GM21447 (cell line): ENCODE results near the gene RPL27A.
"Not testable (repeated sequence)": the region's sequence is repeated elsewhere in the genome, so short reads cannot be mapped to it uniquely, and the experiment has no call there.

Source experiments
- ATAC-seq: cut with Tn5 transposase; IDR thresholded peaks from one replicate; pipeline ENCODE4 v1.9.1; 2021; ENCODE audit not compliant: unreplicated experiment

The RPL27A gene

DNA sequence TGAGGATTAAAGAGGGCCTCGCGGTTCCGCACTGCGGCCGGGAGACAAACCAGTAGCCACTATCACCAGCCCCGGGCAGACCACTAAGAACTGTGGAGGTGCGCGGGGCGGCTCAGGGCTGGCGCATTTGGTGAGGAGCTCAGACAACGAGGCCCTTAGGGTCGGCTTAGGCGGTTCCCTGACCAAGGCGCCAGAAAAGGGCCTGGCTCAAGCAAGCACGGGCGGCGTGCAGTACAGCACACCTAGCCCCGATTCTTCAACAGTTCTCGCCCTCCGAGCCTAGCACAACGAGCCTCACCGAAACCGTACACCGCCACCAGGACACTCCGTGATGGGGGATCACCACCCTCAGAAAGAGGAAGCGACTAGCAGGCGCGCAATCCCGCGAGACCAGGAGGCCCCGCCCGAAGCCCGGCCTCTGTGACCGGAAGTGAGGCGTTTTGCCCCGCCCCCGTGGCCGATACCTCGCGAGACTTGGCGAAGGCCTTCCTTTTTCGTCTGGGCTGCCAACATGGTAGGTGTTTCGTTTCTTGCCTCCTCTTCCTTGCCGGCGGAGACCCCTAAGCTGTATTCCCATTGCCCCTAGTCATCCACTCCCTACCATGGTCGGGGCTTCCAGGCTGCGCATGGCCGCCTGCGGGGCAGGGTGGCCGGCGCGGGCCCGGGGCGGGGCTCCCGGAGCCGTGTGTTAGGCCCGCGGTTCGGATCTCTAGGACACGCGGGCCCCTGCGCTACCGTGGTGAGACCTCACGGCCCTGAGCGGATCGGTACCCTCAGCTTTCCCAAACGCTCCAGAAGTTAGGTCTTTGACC, at the start of gene RPL27A, which contains the start of gene TRIM66:
TSS of gene RPL27A (plus strand) at position 490 of the 812 bp plus-strand sequence. CDS start at position 512, 22 bp downstream.
TSS of gene TRIM66 (minus strand) at position 363 of the 812 bp plus-strand sequence. CDS start 10,391 bp downstream, outside the sequence.
- ATAC-seq = peak; percentile 96

GRCh38 chr11:8634498-8634897, 48.1 kb upstream of the RPL27A start:
- no peak for ATAC-seq

GRCh38 chr11:8636127-8636526, 46.5 kb upstream of the RPL27A start:
- ATAC-seq = no peak

DNA sequence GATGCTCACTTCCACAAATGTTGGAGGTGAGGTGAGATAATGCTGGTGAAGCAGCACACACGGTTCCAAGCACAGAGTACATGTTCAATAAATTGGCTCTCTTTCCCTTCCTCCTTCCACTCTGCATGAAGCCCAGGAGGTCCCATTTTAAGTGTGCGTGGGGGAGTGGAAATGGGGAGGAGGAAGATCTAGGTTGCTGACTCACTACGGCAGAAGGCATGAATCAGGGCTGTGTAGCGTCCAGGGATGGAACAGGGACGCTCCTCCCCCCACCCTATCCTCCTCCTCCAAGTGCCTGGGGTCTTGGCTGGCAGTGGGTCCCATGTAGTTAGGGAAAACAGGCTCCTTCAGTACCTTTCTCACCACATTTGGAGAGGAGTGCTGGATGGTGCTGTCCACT, 44.3 kb upstream of the RPL27A start:
- no peak for ATAC-seq

GRCh38 chr11:8639655-8640054, 42.9 kb upstream of the RPL27A start:
- ATAC-seq = no peak

DNA sequence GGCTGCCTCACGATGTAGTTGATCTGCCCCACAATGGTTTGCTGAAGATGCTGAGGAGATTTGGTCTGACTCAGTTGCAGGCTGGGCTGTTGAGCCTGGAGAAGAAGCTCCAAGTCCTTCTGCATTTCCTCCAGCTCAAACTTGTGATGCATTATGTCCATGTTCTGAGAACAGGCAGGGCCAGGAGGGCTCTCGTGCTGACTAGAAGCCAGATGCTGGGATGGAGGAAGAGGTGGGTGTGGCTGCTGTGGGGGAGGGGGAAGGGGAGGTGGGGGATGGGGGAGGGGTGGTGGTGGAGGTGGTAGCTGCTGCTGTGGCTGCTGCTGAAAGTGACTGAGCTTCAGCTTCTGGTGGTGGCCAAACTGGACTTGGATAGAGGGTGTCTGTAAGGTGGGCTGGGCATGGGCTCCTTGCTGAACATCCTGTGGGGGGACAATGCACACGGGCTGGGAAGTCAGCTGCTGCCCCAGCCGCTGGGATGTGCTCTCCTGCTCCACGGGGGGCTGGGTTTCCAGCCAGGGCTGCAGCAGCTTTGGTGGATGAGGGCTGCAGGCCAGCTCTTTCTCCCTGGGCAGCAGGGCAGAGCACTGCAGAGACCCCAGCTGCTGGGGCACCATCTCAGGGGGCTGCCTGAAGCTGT, 42.2 kb upstream of the RPL27A start:
- no peak for ATAC-seq

DNA sequence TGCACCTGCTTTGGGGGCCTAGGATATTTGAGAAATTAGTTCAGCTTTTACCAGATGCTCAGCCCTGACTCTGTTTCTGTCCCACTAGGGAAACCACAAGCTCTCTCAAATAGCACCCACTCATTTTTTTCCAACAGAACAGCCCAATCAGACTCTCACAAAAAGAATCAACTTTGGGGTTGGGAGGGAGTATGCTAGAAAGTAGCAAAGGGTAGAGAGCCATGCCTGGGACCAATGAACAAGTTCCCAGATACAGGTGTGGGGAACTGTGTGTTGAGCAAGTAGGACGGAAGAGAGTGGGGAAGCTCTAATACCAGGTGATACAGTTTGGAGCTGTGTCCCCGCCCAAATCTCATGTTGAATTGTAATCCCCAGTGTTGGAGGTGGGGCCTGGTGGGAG, 41.3 kb upstream of the RPL27A start:
- no peak for ATAC-seq

- no peak for ATAC-seq
These were observed 40.3 kb upstream of the RPL27A start for GRCh38 chr11:8642196-8642841.

- no peak for ATAC-seq
These were observed 35.7 kb upstream of the RPL27A start for GRCh38 chr11:8646873-8647272.

- ATAC-seq = no peak
These were observed 33.2 kb upstream of the RPL27A start for GRCh38 chr11:8649361-8649760.

DNA sequence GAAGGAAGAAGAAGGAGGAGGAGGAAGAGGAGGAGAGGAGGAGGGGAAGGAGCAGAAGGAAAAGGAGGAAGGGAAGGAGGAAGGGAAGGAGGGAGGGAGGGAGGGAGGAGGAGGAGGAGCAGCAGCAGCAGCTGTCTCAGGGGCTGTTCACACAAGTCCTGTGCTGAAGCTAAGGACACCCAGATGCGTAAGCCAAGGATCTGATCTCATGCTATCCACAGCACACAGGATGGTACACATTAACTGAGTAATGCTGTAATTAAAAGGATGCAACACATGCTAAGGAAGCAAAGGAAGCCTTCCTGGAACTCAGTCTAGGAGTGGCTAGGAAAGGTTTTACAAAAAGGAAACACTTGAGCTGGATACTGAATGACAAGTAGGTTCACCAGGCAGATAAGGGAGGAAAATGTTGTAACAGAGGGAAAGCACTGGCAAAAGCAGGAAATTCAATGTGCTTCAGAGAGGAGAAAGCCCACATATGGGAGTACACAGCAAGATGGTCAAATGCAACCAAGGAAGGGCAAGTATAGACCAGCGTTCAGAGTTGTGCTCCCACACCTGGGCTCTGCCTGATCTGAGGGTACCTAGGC, 32.1 kb upstream of the RPL27A start:
- no peak for ATAC-seq

DNA sequence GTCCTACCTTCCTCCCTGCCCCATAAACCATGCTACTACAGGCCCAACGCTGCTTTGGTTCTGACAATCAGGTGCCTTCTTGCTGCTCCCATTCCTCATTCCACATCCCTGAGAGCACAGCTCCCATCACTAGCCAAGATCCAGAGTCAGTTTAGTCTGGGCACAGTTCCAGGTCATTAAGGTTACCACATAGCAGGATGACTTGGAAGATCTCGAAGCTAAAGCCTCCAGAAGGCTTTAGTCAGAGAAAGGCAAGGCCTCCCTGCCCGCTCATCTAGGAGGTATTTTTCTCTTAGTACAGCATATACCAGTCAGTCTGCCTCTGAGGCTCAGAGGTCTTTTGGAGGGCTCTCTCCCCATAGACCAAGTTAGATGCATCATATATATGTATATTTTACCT, 30.5 kb upstream of the RPL27A start:
- ATAC-seq = no peak

DNA sequence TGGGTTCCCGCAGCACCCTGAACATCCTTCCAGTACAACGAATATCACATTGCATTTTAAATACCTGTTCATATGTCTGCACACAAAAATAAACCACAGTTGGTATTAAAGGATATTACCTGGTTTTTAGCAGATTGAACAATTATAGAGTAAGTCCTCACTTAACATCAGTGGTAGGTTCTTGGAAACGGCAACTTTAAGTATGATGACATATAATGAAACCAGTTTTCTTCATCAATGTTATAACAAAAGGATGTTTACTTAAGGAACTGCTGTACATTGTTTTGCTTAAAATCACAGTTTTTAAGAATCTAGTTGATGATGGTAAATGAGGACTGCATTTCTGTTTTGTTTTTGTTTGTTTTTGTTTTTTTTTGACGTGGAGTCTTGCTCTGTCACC, 28.1 kb upstream of the RPL27A start:
- no peak for ATAC-seq

DNA sequence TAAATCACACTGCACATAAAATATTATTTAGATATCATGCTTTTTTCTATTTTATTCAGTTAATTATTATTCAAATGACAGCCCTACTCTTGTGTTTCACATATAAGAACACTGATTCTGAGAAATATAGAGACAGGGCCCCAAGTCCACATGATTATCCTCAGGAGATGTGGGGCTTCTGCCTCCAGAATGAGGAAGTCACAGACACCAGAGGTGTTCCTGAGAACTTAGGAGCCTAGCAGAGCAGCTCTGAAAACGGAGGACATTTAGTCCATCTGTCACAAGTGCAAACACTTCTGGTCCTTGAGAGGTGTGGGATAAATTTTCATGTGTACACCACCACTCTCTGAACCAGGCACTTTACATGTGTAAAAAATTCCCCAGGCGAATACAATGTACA, 26.3 kb upstream of the RPL27A start:
- no peak for ATAC-seq

GRCh38 chr11:8658321-8659057, 24.1 kb upstream of the RPL27A start:
- ATAC-seq = no peak

GRCh38 chr11:8661001-8661795, 21.4 kb upstream of the RPL27A start:
- ATAC-seq = no peak

GRCh38 chr11:8665222-8665621, 17.4 kb upstream of the RPL27A start:
- ATAC-seq = no peak

DNA sequence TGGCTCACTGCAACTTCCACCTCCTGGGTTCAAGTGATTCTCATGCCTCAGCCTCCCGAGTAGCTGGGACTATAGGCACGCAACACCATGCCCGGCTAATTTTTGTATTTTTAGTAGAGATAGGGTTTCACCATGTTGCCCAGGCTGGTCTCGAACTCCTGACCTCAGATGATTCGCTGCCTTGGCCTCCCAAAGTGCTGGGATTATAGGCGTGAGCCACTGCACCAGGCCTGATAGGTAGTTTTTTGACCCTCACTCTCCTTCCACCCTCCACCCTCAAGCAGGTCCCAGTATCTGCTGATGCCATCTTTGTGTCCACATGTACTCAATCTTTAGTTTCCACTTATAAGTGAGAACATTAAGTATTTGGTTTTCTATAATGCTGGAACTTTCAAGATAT, 12.5 kb upstream of the RPL27A start:
- not testable (repeated sequence) for ATAC-seq

- no peak for ATAC-seq
These were observed 11.4 kb upstream of the RPL27A start for GRCh38 chr11:8671193-8671612.

GRCh38 chr11:8671651-8672062, 10.9 kb upstream of the RPL27A start:
- ATAC-seq = no peak
